T-helper 2 cell treated with Interferon-gamma antibody and Interleukin-4, amounts not matched to agents 5 μg/mL and 100 μg/mL, for 36 hours (primary cell): ENCODE data around the gene PTPN14.
"Not testable (repeated sequence)": the region's sequence is repeated elsewhere in the genome, so short reads cannot be mapped to it uniquely, and the experiment has no call there.

Experiments used
- DNase-seq: peaks from one replicate; pipeline ENCODE4 v3.0.0; 2021; ENCODE audit warnings: low spot score
- H3K27ac Mint-ChIP-seq: one replicate; pipeline ENCODE4 v1.8.0; 2021; ENCODE audit warnings: mild to moderate bottlenecking, mixed read lengths
- H3K27me3 Mint-ChIP-seq: one replicate; pipeline ENCODE4 v1.8.0; 2021; ENCODE audit warnings: low read depth, mixed read lengths
- H3K36me3 Mint-ChIP-seq: one replicate; pipeline ENCODE4 v1.8.0; 2021; ENCODE audit warnings: low read depth, mixed read lengths
- H3K4me1 Mint-ChIP-seq: one replicate; pipeline ENCODE4 v1.8.0; 2021; ENCODE audit warnings: low read depth, mixed read lengths
- H3K4me3 Mint-ChIP-seq: one replicate; pipeline ENCODE4 v1.8.0; 2022; ENCODE audit warnings: mild to moderate bottlenecking, moderate library complexity, mixed read lengths
- H3K9me3 Mint-ChIP-seq: one replicate; pipeline ENCODE4 v1.8.0; 2021; ENCODE audit warnings: mixed read lengths

The PTPN14 gene

DNA sequence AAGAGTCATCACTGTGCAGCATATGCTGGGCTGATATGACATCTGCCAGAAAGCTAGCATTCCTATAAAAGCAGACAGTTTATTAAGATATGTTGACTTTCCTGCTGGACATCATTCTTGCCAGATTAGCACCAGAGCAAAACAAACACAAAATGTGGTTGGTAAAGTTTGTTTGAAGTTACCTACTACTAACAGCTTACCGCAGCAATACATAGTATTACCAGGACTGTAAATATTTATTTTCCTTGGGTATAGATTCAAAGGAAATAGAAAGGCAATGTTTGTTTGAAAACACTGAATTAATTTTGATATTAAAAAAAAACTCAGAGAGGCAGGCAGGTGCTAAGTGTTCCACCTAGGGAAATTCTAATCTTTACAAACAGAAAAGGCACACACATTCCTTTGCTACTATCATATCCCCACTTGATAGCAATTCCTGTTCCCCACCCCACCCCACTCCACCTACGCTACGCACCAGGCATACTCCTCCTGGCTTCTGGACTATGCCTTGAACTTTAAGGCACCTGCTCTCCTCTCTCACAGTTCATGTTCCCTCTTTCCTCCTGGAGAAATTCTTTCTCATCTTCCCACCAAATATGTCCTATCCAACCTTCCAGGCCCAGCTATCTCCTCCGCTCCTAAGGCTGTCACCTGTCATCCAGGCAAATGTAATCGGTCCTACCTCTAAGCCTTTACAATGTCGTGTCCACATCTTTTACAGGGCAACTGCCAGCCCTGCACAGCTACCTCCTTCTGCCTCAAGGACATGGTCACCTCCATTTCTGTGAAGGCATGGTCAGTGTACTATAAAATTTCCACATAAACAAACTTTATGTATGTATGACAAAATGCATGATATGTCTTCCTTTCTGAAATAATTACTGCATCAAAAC lies 34.7 kb downstream of the PTPN14 start:
- no peak for DNase-seq
- peaks cover 16% of the 10 kb centered on the region for H3K36me3 Mint-ChIP-seq
- H3K27ac Mint-ChIP-seq: peak overlapping the region; percentile 7
- H3K9me3 Mint-ChIP-seq: no peaks in the 10 kb centered on the region
- peaks cover 2% of the 10 kb centered on the region for H3K27me3 Mint-ChIP-seq
- H3K4me3 Mint-ChIP-seq: peak overlapping the region; percentile 55
- H3K4me1 Mint-ChIP-seq: peaks cover 31% of the 10 kb centered on the region

DNA sequence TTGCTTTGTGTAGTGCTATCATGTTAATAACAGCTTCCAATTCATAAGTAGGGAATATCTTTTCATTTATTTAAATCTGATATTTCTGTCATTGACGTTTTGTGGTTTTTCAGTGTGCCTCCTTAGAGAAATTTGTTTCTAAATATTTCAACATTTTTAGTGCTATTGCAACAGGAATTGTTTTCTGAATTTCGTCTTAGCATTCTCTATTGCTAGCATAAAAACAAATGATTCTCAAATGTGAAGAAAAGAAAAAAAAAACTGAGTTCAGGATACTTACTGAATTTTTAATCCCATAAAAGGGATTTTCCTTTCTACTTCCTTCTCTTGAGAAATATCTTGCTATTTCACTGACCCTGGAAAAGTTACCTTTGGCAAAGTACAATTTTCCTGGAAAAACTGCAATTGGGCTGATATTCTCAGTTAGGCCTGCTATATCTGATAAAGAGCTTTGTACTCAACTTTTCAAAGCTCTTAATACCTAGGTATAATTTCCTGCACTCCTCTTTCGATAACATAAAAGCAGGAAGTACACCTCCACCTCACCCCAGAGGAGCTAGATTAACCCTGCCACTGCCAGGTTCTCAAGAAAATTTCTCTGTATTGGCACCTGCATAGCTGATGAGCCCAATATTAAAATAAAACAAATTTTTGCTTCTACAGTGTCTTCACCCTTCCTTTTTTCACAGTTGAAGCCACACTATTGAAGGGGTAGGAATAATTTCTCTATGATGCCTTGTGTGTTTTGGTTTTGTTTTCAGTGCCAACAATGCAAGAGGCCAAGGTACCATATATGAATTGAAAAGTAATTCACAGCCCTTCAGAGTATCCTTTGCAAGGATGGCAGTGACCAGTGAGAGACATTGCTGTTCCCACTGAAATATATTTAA lies 35.6 kb downstream of the PTPN14 start:
- H3K9me3 Mint-ChIP-seq: peaks cover 8% of the 10 kb centered on the region
- H3K4me1 Mint-ChIP-seq: peaks cover 31% of the 10 kb centered on the region
- peaks cover 2% of the 10 kb centered on the region for H3K27me3 Mint-ChIP-seq
- H3K4me3 Mint-ChIP-seq: peak overlapping the region; percentile 55
- no peak for DNase-seq
- H3K27ac Mint-ChIP-seq: peak overlapping the region; percentile 60
- peaks cover 24% of the 10 kb centered on the region for H3K36me3 Mint-ChIP-seq

DNA sequence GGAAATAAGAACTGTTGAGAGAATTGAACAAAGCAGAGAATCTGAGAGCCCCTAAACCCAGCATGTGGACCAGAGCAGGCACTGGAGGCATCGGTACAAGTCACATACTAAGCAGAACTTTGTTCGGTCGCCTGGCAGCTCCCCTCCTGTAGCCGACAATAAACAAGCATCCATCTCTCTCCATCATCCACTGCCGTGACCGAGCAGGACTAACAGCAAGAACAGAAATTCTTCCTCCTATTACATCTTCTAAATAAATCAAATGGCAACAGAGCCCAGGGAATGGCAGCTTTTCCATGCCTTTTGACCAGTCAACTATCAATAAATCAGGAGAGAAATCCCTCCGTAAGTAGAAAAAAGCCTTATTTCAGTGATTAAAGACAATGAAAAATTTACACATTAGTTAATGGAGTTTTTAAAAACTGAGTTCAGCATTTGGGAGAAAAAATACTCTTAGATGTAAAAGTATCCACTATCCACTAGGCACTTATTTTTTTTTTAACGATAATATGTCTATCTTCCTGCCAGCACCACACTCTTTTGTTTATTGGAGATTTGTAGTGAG lies 36.5 kb downstream of the PTPN14 start:
- Mint-ChIP-seq H3K4me1 (peaks cover 37% of the 10 kb centered on the region), H3K36me3 (peaks cover 31% of the 10 kb centered on the region), H3K9me3 (peaks cover 17% of the 10 kb centered on the region), H3K4me3 (no peak overlapping the region), H3K27me3 (peaks cover 2% of the 10 kb centered on the region), H3K27ac (no peak overlapping the region)
- DNase-seq: no peak

DNA sequence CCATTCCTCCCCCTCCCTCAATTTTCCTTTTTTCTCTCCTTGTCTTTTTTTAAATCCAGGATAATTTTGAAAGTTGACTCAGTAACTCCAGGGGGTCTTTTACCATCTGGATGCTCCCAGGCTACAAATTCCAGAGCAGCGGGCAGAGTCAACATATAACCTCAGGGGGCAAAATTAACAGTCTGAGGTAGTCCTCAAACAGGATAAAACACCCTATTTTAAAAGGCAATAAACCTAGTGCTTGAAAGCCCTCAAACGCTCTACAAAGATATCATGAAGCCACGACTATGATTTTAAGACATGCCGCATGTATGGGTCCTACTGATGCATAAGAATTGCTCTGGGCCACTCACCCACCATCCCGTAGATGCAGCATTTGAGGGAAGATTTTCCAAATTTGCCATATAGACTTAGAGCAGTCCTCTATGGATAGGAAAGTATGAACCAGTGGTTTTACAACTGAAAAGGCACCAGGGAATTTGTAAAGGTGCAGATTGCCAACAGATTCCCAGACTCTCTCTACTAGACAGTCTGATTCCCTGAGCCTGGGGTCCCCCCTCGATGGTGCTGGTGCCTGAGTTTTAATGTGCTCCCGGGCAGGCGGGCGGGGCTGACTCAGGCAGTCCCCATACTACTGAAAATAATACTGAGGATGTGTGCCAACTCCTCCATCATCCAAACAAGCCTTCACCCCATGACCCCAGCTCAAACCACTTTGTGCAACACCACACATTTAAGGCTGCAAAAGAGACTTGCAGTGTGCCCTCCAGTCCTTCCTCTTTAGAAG lies 37.2 kb downstream of the PTPN14 start:
- Mint-ChIP-seq H3K27me3 (peaks cover 2% of the 10 kb centered on the region), H3K4me3 (no peak overlapping the region), H3K9me3 (peaks cover 18% of the 10 kb centered on the region), H3K36me3 (peaks cover 32% of the 10 kb centered on the region), H3K4me1 (peaks cover 38% of the 10 kb centered on the region), H3K27ac (no peak overlapping the region)
- DNase-seq: no peak

DNA sequence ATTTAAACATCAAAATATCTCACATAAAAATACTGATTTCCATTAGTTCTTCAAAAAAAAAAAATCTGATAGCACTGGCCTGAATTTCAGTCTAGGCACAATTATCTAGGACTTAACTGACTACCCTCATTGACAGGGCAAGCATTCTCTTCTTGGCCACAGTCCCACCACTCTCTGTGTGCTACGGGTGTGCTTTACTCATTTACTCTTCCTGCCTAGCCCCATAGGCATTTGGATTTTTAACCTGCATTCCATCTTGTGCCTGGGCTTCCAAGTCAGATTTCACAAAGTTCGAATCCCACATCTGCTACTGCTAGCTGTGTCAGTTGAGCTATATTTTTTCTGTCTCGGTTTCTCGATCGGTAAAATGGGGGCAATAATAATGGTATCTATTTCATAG lies 38.0 kb downstream of the PTPN14 start:
- Mint-ChIP-seq H3K27ac (no peak overlapping the region), H3K27me3 (peaks cover 2% of the 10 kb centered on the region), H3K4me3 (no peak overlapping the region), H3K9me3 (peaks cover 18% of the 10 kb centered on the region), H3K4me1 (peaks cover 40% of the 10 kb centered on the region), H3K36me3 (peaks cover 35% of the 10 kb centered on the region)
- no peak for DNase-seq

DNA sequence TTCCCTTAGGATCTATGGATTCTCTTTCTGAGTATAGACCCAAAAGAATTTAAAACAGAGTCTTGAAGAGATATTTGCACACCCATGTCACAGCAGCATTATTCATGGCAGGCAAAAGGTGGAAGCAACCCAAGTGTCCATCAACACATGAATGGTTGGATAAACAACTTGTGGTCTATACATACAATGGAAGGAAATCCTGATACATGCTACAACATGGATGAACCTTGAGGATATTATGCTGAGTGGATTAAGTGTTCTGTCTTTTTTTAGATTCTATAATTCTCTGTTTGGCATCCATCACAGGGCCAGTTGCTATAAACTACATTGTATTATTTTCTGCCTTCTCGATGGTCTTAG lies 39.8 kb downstream of the PTPN14 start:
- Mint-ChIP-seq H3K9me3 (peaks cover 18% of the 10 kb centered on the region), H3K4me3 (no peak overlapping the region), H3K36me3 (peaks cover 25% of the 10 kb centered on the region), H3K27me3 (no peaks in the 10 kb centered on the region), H3K4me1 (peaks cover 37% of the 10 kb centered on the region), H3K27ac (no peak overlapping the region)
- DNase-seq: no peak

DNA sequence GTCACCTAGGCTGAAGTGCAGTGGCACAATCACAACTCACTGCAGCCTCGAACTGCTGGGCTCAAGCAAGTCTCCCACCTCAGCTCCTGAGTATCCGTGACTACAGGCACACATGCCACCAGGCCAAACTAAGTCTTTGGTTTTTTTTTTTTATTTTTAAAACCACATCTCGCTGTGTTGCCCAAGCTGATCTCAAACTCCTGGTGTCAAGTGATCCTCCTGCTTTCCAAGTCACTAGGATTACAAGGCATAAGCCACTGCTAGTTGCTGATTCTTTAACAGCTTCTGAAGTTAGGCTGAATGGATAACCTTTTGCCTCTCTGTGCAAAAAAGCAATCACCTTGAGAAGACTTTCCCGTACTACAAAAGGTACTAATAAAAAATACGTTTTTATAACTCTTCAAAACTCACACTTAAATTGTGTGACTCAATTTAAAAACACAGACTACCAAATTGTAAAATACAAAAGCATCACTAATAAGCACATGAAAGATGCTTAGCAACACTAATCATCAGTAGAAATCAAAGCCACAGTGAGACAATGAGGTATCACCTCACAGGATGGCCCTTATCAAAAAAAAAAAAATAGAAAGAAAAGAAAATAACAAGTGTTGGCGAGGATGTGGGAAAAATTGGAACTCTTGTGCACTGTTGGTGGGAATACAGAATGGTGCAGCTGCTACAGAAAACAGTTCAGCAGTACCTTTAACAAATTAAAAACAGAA lies 40.3 kb downstream of the PTPN14 start:
- no peaks in the 10 kb centered on the region for H3K27me3 Mint-ChIP-seq

DNA sequence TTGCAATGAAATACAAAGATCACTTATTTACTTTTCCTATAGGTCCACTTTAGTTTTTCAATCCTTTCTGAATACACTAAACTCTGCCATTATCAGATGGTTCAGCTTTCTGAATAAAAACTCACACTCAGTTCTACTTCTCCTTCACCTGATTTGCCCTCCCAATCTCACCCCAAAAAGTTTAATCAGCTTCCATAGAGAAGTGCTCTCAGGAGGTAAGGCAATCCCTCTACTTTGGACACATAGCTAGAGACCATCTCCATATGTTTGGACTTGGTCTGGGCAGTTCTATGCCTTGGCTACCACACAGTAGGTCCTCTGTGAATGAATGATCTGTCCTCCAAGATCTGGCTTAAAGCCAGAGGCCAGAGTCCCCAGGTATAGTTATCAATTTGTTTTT lies 40.9 kb downstream of the PTPN14 start:
- DNase-seq: no peak
- peaks cover 25% of the 10 kb centered on the region for H3K36me3 Mint-ChIP-seq

More for the DNA sequence above, 40.3 kb downstream of the PTPN14 start:
- no peak for DNase-seq
- Mint-ChIP-seq H3K4me3 (no peak overlapping the region), H3K27ac (no peak overlapping the region), H3K4me1 (peaks cover 35% of the 10 kb centered on the region), H3K36me3 (peaks cover 25% of the 10 kb centered on the region), H3K9me3 (peaks cover 18% of the 10 kb centered on the region)

DNA sequence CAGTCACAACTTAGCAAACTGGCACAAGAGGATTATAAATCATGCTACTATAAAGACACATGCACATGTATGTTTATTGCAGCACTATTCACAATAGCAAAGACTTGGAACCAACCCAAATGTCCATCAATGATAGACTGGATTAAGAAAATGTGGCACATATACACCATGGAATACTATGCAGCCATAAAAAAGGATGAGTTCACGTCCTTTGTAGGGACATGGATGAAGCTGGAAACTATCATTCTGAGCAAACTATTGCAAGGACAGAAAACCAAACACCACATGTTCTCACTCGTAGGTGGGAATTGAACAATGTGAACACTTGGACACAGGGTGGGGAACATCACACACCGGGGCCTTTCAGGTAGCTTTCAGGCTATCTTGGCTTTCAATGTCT lies 41.8 kb downstream of the PTPN14 start:
- peaks cover 25% of the 10 kb centered on the region for H3K36me3 Mint-ChIP-seq
- not testable (repeated sequence) for H3K27ac Mint-ChIP-seq

More for the DNA sequence above, 40.9 kb downstream of the PTPN14 start:
- Mint-ChIP-seq H3K4me3 (no peak overlapping the region), H3K9me3 (peaks cover 18% of the 10 kb centered on the region), H3K27me3 (no peaks in the 10 kb centered on the region), H3K4me1 (peaks cover 31% of the 10 kb centered on the region), H3K27ac (no peak overlapping the region)

DNA sequence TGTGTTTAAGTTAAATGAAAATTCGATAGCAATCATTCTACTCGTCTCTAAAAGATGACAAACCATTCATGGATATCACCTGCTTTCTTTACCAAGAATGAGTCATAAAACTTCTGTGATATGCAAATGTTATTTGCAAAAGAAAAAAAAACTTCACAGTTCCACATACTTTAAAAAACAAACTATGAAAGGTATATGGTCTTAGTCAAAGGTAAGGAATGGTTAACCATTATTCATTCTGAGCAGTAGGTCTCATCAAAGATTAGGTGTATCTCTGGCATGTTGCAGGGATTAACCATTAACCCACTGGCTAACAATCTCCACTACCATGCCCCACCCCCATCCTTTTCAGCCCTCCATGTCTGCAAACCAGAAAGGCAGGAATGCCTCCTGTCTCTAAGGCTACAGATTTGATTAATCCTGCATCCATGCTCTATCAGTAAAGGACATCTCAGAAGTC lies 44.4 kb downstream of the PTPN14 start:
- no peak for DNase-seq
- H3K27me3 Mint-ChIP-seq: no peaks in the 10 kb centered on the region
- H3K4me3 Mint-ChIP-seq: peak overlapping the region; percentile 22
- H3K36me3 Mint-ChIP-seq: peaks cover 21% of the 10 kb centered on the region
- H3K4me1 Mint-ChIP-seq: peaks cover 22% of the 10 kb centered on the region
- no peak overlapping the region for H3K27ac Mint-ChIP-seq
- peaks cover 18% of the 10 kb centered on the region for H3K9me3 Mint-ChIP-seq

More for the DNA sequence above, 41.8 kb downstream of the PTPN14 start:
- H3K4me3 Mint-ChIP-seq, H3K27me3 Mint-ChIP-seq, DNase-seq: not testable (repeated sequence)
- H3K4me1 Mint-ChIP-seq: peaks cover 27% of the 10 kb centered on the region
- H3K9me3 Mint-ChIP-seq: peaks cover 18% of the 10 kb centered on the region

DNA sequence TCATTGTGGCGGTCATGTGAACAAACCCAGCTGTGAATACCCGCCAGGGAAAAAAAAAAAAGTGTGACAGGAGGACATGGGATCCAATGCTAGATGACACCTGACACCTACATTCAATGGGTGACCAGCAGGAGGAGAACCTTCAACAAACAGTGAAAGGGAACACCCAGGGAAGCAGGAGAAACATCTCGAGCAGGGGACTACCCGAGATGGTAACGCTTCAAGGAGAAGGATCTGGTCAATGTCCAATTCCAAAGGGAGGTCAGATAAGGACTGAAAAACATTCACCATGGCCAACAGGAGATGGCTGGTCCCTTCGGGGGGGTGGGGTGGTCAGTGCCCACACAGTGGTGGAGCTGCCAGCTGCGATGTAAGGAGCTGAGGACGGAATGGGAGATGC lies 46.3 kb downstream of the PTPN14 start:
- no peak for DNase-seq
- no peak overlapping the region for H3K4me3 Mint-ChIP-seq
- H3K27me3 Mint-ChIP-seq: no peaks in the 10 kb centered on the region
- H3K36me3 Mint-ChIP-seq: peaks cover 5% of the 10 kb centered on the region
- peaks cover 17% of the 10 kb centered on the region for H3K4me1 Mint-ChIP-seq
- H3K27ac Mint-ChIP-seq: no peak overlapping the region
- peaks cover 4% of the 10 kb centered on the region for H3K9me3 Mint-ChIP-seq

DNA sequence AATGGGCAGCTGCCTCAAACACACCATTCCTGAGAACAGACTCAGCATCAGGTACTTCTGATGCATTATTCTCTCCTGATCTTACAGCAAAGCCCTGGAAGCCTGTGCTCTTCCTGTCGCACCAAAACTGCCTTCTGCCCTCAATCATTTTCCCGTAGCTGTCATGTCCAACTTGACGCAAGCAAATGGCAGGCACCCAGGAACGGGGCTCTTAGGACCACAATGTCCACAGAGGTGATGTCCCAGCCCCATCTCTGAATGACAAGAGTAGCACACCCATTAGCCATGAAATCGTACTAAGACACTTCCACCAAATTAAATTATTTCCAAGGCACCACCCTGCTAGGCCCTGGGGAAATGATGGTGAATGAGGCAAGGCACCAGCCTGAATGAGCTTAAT lies 47.1 kb downstream of the PTPN14 start:
- Mint-ChIP-seq H3K4me1 (peaks cover 14% of the 10 kb centered on the region), H3K27me3 (no peaks in the 10 kb centered on the region)

DNA sequence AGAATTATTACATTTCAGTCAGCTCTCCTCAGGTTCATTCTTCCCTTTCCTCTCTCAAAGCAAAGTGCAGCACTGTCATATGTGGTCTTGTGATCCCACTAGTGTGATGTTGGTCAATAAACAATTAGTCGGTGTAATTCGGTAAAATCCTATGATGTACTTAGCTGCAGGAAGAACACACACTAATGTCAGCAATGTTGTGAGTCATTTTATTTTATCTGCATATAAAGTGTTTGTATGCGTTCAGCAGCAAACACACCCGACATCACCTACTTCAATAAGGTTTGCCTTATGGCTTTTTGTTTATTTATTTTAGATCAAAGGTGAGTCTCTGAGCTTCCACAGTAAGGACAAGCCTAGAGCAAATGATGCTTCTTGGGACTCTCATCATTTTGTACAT lies 47.8 kb downstream of the PTPN14 start:
- no peak for DNase-seq
- Mint-ChIP-seq H3K27me3 (peaks cover 5% of the 10 kb centered on the region), H3K9me3 (no peaks in the 10 kb centered on the region), H3K4me1 (peaks cover 12% of the 10 kb centered on the region), H3K4me3 (no peak overlapping the region), H3K27ac (no peak overlapping the region), H3K36me3 (no peaks in the 10 kb centered on the region)

More for the DNA sequence above, 47.1 kb downstream of the PTPN14 start:
- Mint-ChIP-seq H3K4me3 (no peak overlapping the region), H3K27ac (no peak overlapping the region), H3K9me3 (no peaks in the 10 kb centered on the region), H3K36me3 (peaks cover 3% of the 10 kb centered on the region)
- DNase-seq: no peak
